ENCODE data around the gene ABCB7.

- TF ChIP-seq RARB (CRISPR knock-in tag; IDR thresholded peaks at IDR 0.05) (no peak), BACH2 (CRISPR knock-in tag; IDR thresholded peaks at IDR 0.05; ENCODE audit: borderline replicate concordance) (no peak), PATZ1 (CRISPR knock-in tag; IDR thresholded peaks at IDR 0.05; ENCODE audit: borderline replicate concordance) (no peak)
Measured at GRCh38 chrX:75084757-75085156, 71.3 kb downstream of the ABCB7 start.

All from SK-N-SH treated with all-trans-retinoic acid at 6 μM for 48 hours (cell line).